ENCODE data around the gene SH3PXD2A.

Gene SH3PXD2A

DNA sequence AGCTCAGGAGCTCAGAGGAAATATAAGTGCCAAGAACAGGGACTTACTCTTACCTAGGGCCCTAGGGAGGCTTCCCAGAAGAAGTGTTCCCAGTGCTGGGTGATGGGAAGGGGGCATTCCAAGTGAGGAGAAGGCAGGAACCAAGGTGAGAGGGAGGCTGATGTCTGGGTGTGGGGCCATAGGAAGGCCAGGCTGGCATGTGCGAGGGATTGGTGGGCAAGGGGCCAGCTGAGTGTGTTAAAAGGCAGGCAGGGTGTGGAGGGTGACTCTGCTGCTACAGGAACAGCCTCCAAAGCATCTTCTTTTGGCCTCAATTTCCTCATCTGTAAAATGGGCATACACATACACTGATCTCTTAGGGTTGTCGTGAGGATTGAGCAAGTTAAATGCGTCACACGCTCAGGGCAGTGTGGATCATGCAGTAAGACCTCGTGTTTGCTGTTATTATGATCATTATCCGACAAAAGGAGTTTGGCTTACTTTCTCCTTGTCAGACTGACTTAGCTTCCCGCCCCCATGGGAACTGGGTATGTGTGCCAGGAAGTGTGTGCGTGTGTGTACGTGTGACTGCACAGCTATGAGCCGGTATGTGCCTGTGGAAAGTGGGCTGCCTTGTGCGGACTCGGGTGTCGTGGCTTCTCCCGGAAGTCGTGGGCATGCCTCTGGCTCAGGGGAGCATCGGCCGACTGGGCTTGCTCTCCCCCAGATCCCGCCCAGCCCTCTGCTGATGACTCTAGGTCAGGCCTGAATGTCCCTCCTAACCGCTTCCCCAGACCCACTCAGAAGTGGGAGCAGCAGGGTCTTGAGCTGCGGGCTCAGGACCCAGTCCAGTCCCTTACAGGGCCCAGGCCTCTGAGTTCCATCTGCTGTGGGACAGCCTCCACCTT, 302.3 kb downstream of the SH3PXD2A start:
- no peak overlapping the region for H3K9ac ChIP-seq (ENCODE audit: low read length)
- H3K27me3 ChIP-seq (ENCODE audit: control insufficient read depth, insufficient read depth, low read length), result peaks cover 10% of the 10 kb centered on the region
- H3K27ac ChIP-seq (ENCODE audit: low read depth, low read length), result no peak overlapping the region
- no peaks in the 10 kb centered on the region for H3K9me3 ChIP-seq (ENCODE audit: control insufficient read depth, insufficient read depth, low read depth, low read length)
- H3K4me1 ChIP-seq (ENCODE audit: control insufficient read depth, insufficient read depth, low read length), result peaks cover 10% of the 10 kb centered on the region; the same call in 1 of the 2 replicates
- H3K4me3 ChIP-seq (ENCODE audit: low read depth, low read length), result no peak overlapping the region
- no peaks in the 10 kb centered on the region for H3K36me3 ChIP-seq (ENCODE audit: control insufficient read depth, insufficient read depth, low read length)

DNA sequence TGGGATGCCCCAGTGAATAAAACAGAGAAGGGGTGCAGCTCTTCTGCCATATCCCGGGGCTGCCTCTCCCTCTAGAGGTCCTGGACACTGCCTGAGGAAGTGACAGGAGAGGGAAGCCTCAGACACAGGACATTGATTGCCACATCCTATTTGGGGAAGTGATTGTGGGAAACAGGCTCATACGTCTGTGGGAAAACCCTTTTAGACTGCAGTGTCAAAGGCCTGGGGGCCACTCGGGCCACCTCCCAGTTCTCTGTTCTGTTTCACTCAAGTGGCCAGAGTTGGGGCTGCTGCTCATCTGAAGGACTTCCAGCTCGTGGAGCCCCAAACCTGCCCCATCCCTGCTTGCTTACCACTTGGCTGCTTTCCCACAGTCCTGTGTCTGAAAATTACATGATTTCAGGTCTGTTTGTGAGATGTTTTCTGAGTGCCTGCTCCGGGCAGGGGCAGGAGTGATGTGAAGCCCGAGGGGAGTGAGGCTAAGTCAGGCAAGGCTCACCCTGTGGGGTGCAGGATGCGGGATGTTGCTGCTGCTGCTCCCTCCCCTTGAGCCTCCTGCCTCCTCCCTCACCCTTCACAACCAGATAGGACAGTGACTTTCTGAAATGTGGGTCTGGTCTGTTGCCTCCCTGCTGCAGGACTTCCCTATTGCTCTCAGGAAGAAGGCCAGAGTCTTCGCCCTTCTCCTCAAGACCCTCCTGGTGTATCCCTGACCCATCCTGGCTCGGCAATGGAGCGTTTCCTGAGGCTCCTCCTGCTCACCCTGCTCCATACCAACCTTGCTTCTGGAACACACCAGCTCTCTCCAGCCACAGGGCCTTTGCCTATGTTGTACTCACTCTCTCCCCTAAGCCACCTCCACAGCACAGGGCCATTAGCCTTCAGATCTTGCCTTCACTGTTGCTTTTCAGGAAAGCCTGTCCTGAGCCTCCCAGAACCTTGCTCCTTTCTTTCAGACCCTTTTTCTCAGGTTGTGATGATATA, 303.5 kb downstream of the SH3PXD2A start:
- peaks cover 10% of the 10 kb centered on the region for H3K27me3 ChIP-seq (ENCODE audit: control insufficient read depth, insufficient read depth, low read length)
- H3K4me3 ChIP-seq (ENCODE audit: low read depth, low read length), result no peak overlapping the region
- no peaks in the 10 kb centered on the region for H3K9me3 ChIP-seq (ENCODE audit: control insufficient read depth, insufficient read depth, low read depth, low read length)
- H3K36me3 ChIP-seq (ENCODE audit: control insufficient read depth, insufficient read depth, low read length), result no peaks in the 10 kb centered on the region
- peaks cover 10% of the 10 kb centered on the region; the same call in 1 of the 2 replicates for H3K4me1 ChIP-seq (ENCODE audit: control insufficient read depth, insufficient read depth, low read length)
- no peak overlapping the region for H3K9ac ChIP-seq (ENCODE audit: low read length)
- no peak overlapping the region for H3K27ac ChIP-seq (ENCODE audit: low read depth, low read length)

DNA sequence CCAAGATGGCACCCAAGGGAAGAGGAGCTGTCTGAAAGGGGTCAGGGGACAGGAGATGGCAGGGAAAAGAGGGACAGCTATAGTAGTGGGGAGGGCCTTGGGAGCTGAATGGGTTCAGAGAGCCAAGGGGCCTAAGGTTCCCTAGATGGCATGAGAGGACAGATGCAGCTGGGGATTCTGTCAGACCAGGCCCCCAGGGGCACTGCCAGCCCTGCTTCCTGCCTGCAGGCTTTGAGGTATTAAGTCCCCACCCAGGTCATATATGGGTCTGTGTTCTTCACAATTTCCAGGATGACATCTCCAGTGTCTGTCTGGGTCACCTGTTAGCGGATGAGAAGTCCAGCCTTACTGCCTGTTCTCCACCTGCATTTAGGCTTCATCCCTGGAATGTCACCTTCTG, 305.1 kb downstream of the SH3PXD2A start:
- H3K4me1 ChIP-seq (ENCODE audit: control insufficient read depth, insufficient read depth, low read length), result peaks cover 5% of the 10 kb centered on the region; the same call in 1 of the 2 replicates
- no peaks in the 10 kb centered on the region for H3K9me3 ChIP-seq (ENCODE audit: control insufficient read depth, insufficient read depth, low read depth, low read length)
- H3K27me3 ChIP-seq (ENCODE audit: control insufficient read depth, insufficient read depth, low read length), result no peaks in the 10 kb centered on the region; the same call in 1 of the 2 replicates
- no peak overlapping the region for H3K9ac ChIP-seq (ENCODE audit: low read length)
- no peaks in the 10 kb centered on the region for H3K36me3 ChIP-seq (ENCODE audit: control insufficient read depth, insufficient read depth, low read length)
- H3K27ac ChIP-seq (ENCODE audit: low read depth, low read length), result no peak overlapping the region
- no peak overlapping the region for H3K4me3 ChIP-seq (ENCODE audit: low read depth, low read length)

DNA sequence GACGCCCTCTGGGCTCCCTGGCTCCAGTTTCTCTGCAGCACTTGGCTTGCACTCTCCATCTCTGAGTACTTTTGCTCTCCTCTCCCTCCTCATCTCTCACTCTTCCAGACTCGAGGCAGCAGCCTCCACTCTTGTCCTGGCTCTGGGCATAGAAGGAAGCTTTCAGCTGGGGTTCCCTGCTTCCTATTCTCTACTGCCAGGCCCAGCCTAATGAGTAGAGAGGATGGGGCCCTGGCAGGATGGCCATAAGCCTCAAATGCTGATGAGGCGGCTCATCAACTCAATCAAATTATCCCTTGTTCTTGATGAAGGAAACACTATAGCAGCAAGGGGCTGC, 306.1 kb downstream of the SH3PXD2A start:
- Histone ChIP-seq H3K27ac (ENCODE audit: low read depth, low read length) (no peak overlapping the region), H3K9me3 (ENCODE audit: control insufficient read depth, insufficient read depth, low read depth, low read length) (no peaks in the 10 kb centered on the region), H3K9ac (ENCODE audit: low read length) (no peak overlapping the region), H3K36me3 (ENCODE audit: control insufficient read depth, insufficient read depth, low read length) (no peaks in the 10 kb centered on the region), H3K4me1 (ENCODE audit: control insufficient read depth, insufficient read depth, low read length) (peaks cover 12% of the 10 kb centered on the region; the same call in 1 of the 2 replicates), H3K27me3 (ENCODE audit: control insufficient read depth, insufficient read depth, low read length) (no peaks in the 10 kb centered on the region; the same call in 1 of the 2 replicates), H3K4me3 (ENCODE audit: low read depth, low read length) (no peak overlapping the region)

DNA sequence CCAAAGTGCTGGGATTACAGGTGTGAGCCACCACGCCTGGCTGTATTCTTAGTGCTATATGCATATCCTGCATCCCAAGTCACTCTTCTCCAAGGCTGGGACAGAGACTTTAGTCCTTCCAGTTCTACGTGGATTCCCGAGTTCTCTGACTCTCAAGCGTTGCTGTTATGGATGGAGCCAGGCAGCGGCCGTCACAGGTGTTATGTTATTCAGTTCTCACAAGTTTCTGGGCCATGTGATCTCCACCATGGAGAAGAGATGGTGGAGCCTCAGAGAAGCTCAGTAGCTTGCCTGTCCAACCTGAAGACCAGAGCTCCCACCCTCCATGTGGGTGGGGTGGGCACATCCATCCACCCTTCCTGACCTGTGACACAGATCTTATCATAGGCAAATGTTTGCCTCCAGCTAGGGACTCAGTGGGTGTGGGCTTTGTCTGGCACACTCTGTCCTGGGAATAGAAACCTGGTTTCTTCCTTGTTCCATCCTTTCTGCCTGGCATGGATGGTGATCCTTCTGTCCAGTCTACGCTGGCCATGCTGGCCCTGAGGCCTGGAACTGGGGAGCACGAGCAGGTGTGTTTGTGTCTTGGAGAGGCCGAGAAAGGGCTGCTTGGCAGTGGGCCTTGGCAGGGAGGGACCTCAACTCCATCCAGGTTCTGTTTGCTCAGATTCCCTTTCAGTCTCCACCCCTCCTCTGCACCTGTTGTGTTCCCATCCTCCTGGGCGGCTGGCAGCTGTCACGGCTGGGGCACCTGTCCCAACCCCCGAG, 306.6 kb downstream of the SH3PXD2A start:
- peaks cover 17% of the 10 kb centered on the region; the same call in 1 of the 2 replicates for H3K4me1 ChIP-seq (ENCODE audit: control insufficient read depth, insufficient read depth, low read length)
- H3K36me3 ChIP-seq (ENCODE audit: control insufficient read depth, insufficient read depth, low read length), result no peaks in the 10 kb centered on the region
- no peaks in the 10 kb centered on the region for H3K9me3 ChIP-seq (ENCODE audit: control insufficient read depth, insufficient read depth, low read depth, low read length)
- no peak overlapping the region for H3K4me3 ChIP-seq (ENCODE audit: low read depth, low read length)
- no peak overlapping the region for H3K27ac ChIP-seq (ENCODE audit: low read depth, low read length)
- H3K9ac ChIP-seq (ENCODE audit: low read length), result no peak overlapping the region
- no peaks in the 10 kb centered on the region for H3K27me3 ChIP-seq (ENCODE audit: control insufficient read depth, insufficient read depth, low read length)

DNA sequence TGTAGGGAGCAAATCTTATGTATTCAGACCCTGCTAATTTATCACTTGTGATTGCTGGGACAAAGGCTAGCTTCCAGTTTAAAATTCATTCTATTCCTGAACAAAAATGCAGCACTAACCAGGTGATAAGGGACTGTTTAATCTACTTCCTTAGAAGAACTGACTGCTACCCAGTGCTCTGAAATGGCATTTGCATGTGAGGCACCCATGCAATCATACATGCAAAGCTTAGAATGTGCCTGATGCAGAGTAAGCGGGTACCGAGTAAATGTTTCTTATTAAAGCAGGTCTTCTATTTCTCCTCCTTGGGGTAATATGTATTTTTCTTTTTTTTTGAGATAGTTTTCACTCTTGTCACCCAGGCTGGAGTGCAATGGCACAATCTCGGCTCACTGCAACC, 307.4 kb downstream of the SH3PXD2A start:
- no peaks in the 10 kb centered on the region for H3K27me3 ChIP-seq (ENCODE audit: control insufficient read depth, insufficient read depth, low read length)
- H3K27ac ChIP-seq (ENCODE audit: low read depth, low read length), result no peak overlapping the region
- peaks cover 25% of the 10 kb centered on the region for H3K4me1 ChIP-seq (ENCODE audit: control insufficient read depth, insufficient read depth, low read length)
- H3K9ac ChIP-seq (ENCODE audit: low read length), result no peak overlapping the region
- H3K36me3 ChIP-seq (ENCODE audit: control insufficient read depth, insufficient read depth, low read length), result no peaks in the 10 kb centered on the region
- no peaks in the 10 kb centered on the region for H3K9me3 ChIP-seq (ENCODE audit: control insufficient read depth, insufficient read depth, low read depth, low read length)
- no peak overlapping the region for H3K4me3 ChIP-seq (ENCODE audit: low read depth, low read length)

DNA sequence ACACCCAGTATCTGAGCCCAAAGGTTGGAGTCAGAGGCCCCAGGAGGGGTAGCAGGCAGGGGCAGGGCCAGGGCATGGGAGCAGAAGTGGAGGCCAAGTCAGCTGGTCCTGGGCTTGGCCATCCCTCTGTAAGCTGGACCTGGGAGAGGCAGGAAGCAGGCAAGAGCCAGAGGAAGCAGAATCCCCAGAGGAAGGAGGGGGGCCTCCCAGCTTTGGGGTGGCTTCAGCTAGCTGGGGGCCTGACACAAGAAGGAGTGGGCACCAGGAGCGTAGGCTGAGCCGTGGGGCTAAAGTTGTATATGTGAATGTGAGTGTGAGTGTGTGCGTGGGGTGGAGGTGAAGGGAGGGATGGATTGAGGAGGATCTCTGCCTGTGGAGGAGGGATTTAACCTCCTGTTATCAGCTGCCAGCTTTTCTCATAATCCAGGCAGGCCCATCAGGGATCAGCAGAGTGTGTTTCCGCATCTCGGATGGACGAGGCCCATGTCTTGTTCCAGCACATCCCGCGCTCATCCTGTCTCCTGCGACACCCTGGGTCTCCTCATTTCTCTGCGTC, 307.9 kb downstream of the SH3PXD2A start:
- H3K27ac ChIP-seq (ENCODE audit: low read depth, low read length), result no peak overlapping the region
- no peaks in the 10 kb centered on the region for H3K27me3 ChIP-seq (ENCODE audit: control insufficient read depth, insufficient read depth, low read length)
- H3K4me1 ChIP-seq (ENCODE audit: control insufficient read depth, insufficient read depth, low read length), result peaks cover 29% of the 10 kb centered on the region
- H3K9me3 ChIP-seq (ENCODE audit: control insufficient read depth, insufficient read depth, low read depth, low read length), result no peaks in the 10 kb centered on the region
- H3K4me3 ChIP-seq (ENCODE audit: low read depth, low read length), result no peak overlapping the region
- no peaks in the 10 kb centered on the region for H3K36me3 ChIP-seq (ENCODE audit: control insufficient read depth, insufficient read depth, low read length)
- no peak overlapping the region for H3K9ac ChIP-seq (ENCODE audit: low read length)

DNA sequence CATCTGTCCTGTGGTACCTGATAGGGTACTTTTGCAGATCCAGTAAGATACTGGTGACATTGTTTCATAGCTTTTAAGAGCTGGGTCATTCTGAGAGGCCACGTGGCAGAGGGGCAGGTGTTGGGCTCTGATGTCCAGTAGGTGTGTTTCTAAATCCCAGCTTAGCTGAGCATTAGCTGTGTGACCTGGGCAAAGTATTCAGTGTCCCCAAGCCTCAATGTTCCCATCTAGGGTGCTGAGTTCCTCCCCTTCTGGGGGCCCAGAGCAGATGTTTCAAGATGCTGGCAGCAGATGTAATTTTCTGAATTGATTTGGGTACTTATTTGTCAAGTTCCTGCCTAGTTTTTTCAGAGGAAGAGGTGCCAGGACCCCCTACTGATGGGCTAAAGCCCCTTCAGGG, 309.0 kb downstream of the SH3PXD2A start:
- H3K27ac ChIP-seq (ENCODE audit: low read depth, low read length), result no peak overlapping the region
- H3K9ac ChIP-seq (ENCODE audit: low read length), result no peak overlapping the region
- no peaks in the 10 kb centered on the region for H3K36me3 ChIP-seq (ENCODE audit: control insufficient read depth, insufficient read depth, low read length)
- no peak overlapping the region for H3K4me3 ChIP-seq (ENCODE audit: low read depth, low read length)
- H3K27me3 ChIP-seq (ENCODE audit: control insufficient read depth, insufficient read depth, low read length), result no peaks in the 10 kb centered on the region
- no peaks in the 10 kb centered on the region for H3K9me3 ChIP-seq (ENCODE audit: control insufficient read depth, insufficient read depth, low read depth, low read length)
- H3K4me1 ChIP-seq (ENCODE audit: control insufficient read depth, insufficient read depth, low read length), result peaks cover 30% of the 10 kb centered on the region

DNA sequence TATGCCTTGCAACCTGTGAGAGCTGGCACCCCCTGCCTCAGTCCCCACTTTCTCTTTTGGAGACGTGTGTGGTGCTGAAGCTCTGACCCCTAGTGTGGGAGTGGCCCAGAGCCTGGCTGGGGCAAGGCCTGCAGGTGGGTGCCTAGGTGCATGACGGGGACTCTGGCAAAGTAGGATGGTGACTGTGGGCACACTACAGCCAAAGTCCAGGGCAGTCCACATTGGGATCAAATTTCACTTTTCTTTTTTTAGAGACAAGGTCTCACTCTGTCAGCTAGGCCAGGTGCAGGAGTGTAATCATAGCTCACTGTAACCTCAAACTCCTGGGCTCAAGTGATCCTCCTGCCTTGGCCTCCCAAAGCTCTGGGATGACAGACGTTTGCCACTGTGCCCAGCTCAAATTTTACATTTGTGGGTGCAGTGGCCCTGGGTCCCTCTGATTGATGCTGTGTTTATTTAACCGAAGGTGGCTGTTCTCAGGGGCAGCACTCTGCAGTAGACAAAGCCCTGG, 309.6 kb downstream of the SH3PXD2A start:
- no peak overlapping the region for H3K9ac ChIP-seq (ENCODE audit: low read length)
- H3K4me3 ChIP-seq (ENCODE audit: low read depth, low read length), result no peak overlapping the region
- H3K27me3 ChIP-seq (ENCODE audit: control insufficient read depth, insufficient read depth, low read length), result no peaks in the 10 kb centered on the region
- H3K36me3 ChIP-seq (ENCODE audit: control insufficient read depth, insufficient read depth, low read length), result no peaks in the 10 kb centered on the region
- H3K27ac ChIP-seq (ENCODE audit: low read depth, low read length), result no peak overlapping the region
- H3K9me3 ChIP-seq (ENCODE audit: control insufficient read depth, insufficient read depth, low read depth, low read length), result no peaks in the 10 kb centered on the region
- peaks cover 30% of the 10 kb centered on the region for H3K4me1 ChIP-seq (ENCODE audit: control insufficient read depth, insufficient read depth, low read length)

DNA sequence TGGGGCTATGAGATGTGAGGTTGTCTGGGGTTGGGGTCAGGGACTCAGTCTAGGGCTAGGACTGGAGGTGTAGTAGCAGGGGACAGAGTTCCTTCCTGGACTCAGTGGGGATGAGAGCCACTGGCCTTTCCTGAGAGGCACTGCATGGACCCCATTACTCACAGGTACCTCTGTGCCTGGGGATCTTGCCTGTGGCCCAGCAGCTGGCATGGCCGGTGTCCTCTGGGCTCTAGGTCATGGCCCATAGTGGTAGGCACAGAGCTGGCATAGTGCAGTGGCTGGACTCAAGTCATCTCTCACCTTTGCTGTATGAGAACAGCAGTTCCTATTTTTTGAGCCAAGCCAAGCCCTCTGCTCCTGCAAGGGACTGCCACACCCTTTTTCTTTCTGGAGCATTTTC, 310.0 kb downstream of the SH3PXD2A start:
- H3K9ac ChIP-seq (ENCODE audit: low read length), result peak overlapping the region; percentile 7
- no peak overlapping the region for H3K4me3 ChIP-seq (ENCODE audit: low read depth, low read length)
- no peaks in the 10 kb centered on the region for H3K36me3 ChIP-seq (ENCODE audit: control insufficient read depth, insufficient read depth, low read length)
- peaks cover 30% of the 10 kb centered on the region for H3K4me1 ChIP-seq (ENCODE audit: control insufficient read depth, insufficient read depth, low read length)
- H3K27ac ChIP-seq (ENCODE audit: low read depth, low read length), result no peak overlapping the region
- no peaks in the 10 kb centered on the region for H3K27me3 ChIP-seq (ENCODE audit: control insufficient read depth, insufficient read depth, low read length)
- no peaks in the 10 kb centered on the region for H3K9me3 ChIP-seq (ENCODE audit: control insufficient read depth, insufficient read depth, low read depth, low read length)
